SK-N-MC (cell line): ENCODE results near the gene KLK2.

ENCODE experiments used
- EZH2 ChIP-seq: fragments of 200-600 bp; sonication (generic); IDR thresholded peaks from one replicate; pipeline ENCODE4 v1.6.1; 2017; ENCODE audit warnings: antibody characterized with exemption
- POLR2AphosphoS5 ChIP-seq: IDR thresholded peaks from 2 replicates; pipeline ENCODE4 v1.6.1; 2012; ENCODE audit warnings: mild to moderate bottlenecking, low read depth, low read length, borderline replicate concordance

DNA sequence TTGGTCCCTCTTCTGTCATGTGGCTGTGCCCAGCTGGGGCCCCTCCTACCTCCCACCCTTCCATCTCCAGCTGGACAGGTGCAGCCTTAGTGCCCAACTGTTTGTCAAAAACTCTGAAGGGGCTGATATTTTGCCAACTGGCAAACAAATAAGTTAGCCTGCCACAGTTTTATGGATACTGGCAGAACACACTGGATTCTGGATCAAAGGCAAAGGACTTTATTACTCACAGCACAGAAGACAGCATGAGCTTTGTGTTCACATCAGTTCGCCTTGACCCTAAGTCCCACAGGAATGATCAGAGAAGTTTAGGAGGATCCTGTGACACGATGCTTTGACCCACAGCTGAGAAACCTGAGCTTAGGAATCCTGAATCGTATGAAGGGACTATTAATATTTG, 16.4 kb downstream of the KLK2 start:
- TF ChIP-seq EZH2 (no peak), POLR2AphosphoS5 (no peak)
